ENCODE data around the gene F2RL2.

The F2RL2 gene

DNA sequence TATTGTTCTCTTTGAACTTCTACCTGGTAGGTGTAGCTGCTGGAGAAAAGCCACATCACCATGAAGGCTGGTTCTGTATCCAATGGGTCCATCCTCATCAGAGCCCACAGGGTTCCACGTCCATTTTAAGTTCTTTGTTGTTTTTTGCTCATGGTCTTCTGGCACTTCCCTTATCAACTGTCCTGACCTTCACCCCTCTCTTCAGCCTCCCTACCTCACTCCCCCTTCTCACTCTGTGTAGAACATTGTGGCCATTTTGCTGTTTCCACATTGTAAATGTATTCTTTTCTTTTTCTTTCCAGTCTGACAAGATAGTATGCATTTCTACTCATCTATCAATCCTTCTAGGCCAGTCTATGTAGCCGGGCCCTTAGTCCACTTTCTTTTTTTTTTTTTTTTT lies 44.3 kb upstream of the F2RL2 start:
- Histone ChIP-seq H4K20me1 (ENCODE audit: insufficient read depth, low read length) (no peaks in the 10 kb centered on the region), H3K36me3 (replicated peaks; ENCODE audit: insufficient read depth, low read length) (no peaks in the 10 kb centered on the region), H3F3A (ENCODE audit: insufficient read depth, low read length) (no peaks in the 10 kb centered on the region), H3K4me1 (ENCODE audit: low read length) (no peaks in the 10 kb centered on the region), H3K4me2 (ENCODE audit: low read depth, low read length) (no peak overlapping the region), H3K9me2 (replicated peaks; ENCODE audit: insufficient read depth, low read length) (no peaks in the 10 kb centered on the region), H3K27me3 (replicated peaks; ENCODE audit: insufficient read depth, low read length) (no peaks in the 10 kb centered on the region), H3K79me2 (ENCODE audit: low read length) (no peaks in the 10 kb centered on the region), H2AFZ (ENCODE audit: low read length) (no peak overlapping the region), H3K9me3 (replicated peaks; ENCODE audit: insufficient read depth, low read length) (no peaks in the 10 kb centered on the region), H3K9ac (ENCODE audit: low read length) (no peak overlapping the region), H3K27ac (ENCODE audit: low read length) (no peak overlapping the region), H3K4me3 (ENCODE audit: low read length) (no peak overlapping the region)
- TF ChIP-seq, protein P1, sequence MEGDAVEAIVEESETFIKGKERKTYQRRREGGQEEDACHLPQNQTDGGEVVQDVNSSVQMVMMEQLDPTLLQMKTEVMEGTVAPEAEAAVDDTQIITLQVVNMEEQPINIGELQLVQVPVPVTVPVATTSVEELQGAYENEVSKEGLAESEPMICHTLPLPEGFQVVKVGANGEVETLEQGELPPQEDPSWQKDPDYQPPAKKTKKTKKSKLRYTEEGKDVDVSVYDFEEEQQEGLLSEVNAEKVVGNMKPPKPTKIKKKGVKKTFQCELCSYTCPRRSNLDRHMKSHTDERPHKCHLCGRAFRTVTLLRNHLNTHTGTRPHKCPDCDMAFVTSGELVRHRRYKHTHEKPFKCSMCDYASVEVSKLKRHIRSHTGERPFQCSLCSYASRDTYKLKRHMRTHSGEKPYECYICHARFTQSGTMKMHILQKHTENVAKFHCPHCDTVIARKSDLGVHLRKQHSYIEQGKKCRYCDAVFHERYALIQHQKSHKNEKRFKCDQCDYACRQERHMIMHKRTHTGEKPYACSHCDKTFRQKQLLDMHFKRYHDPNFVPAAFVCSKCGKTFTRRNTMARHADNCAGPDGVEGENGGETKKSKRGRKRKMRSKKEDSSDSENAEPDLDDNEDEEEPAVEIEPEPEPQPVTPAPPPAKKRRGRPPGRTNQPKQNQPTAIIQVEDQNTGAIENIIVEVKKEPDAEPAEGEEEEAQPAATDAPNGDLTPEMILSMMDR (IDR thresholded peaks at IDR 0.05; ENCODE audit: low read length) = no peak
- TF ChIP-seq EZH2phosphoT487 (IDR thresholded peaks at IDR 0.05; ENCODE audit: low read length) (no peak), EZH2 (optimal IDR thresholded peaks at IDR 0.05; ENCODE audit: low read depth, low read length) (no peak)
- no peak for DNase-seq

DNA sequence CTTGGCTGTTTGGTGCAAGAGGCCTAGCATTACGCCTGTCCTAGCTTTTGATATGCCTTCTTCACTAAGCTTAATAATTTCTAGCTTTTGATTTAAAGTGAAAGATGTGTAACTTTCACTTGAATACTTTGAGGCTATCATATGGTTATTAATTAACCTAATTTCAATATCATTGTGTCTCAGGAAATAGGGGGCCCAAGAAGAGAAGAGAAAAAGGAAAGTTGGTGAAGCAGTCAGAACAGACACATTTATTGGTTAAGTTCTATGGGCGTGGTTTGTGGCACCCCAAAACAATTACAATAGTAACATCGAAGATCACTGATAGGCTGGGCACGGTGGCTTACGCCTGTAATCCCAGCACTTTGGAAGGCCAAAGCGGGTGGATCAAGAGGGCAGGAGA lies 40.9 kb upstream of the F2RL2 start:
- DNase-seq = no peak
- Histone ChIP-seq H3K9me3 (replicated peaks; ENCODE audit: insufficient read depth, low read length) (no peaks in the 10 kb centered on the region), H2AFZ (ENCODE audit: low read length) (no peak overlapping the region), H3K27ac (ENCODE audit: low read length) (no peak overlapping the region), H3K4me1 (ENCODE audit: low read length) (no peaks in the 10 kb centered on the region), H3K36me3 (replicated peaks; ENCODE audit: insufficient read depth, low read length) (no peaks in the 10 kb centered on the region; the same call in 1 of the 2 replicates), H4K20me1 (ENCODE audit: insufficient read depth, low read length) (no peaks in the 10 kb centered on the region), H3K4me2 (ENCODE audit: low read depth, low read length) (no peak overlapping the region), H3K27me3 (replicated peaks; ENCODE audit: insufficient read depth, low read length) (no peaks in the 10 kb centered on the region), H3K9me2 (replicated peaks; ENCODE audit: insufficient read depth, low read length) (no peaks in the 10 kb centered on the region), H3F3A (ENCODE audit: insufficient read depth, low read length) (no peaks in the 10 kb centered on the region), H3K79me2 (ENCODE audit: low read length) (no peaks in the 10 kb centered on the region), H3K9ac (ENCODE audit: low read length) (no peak overlapping the region), H3K4me3 (ENCODE audit: low read length) (no peak overlapping the region)
- TF ChIP-seq, protein P1 (IDR thresholded peaks at IDR 0.05; ENCODE audit: low read length) = no peak
- TF ChIP-seq EZH2 (optimal IDR thresholded peaks at IDR 0.05; ENCODE audit: low read depth, low read length) (no peak), EZH2phosphoT487 (IDR thresholded peaks at IDR 0.05; ENCODE audit: low read length) (no peak)

DNA sequence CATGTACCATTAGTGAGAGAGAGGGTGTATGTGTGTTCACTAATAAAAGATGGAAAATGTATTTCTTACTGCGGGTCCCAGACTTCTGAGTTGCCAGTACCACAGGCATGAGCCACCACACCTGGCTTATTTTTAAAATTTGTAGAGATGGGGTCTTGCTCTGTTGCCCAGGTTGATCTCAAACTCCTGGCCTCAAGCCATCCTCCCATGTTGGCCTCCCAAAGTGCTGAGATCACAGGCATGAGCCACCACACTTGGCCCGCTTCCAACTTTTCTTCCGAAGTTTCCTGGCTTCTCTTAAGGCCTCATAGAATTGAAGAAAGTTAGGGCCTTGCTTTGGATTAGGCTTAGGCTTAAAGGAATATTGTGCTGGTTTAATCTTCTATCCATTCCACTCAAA lies 40.4 kb upstream of the F2RL2 start:
- Histone ChIP-seq H3K27me3 (replicated peaks; ENCODE audit: insufficient read depth, low read length) (no peaks in the 10 kb centered on the region), H3K4me3 (ENCODE audit: low read length) (no peak overlapping the region), H2AFZ (ENCODE audit: low read length) (no peak overlapping the region), H3K9me3 (replicated peaks; ENCODE audit: insufficient read depth, low read length) (no peaks in the 10 kb centered on the region), H4K20me1 (ENCODE audit: insufficient read depth, low read length) (no peaks in the 10 kb centered on the region), H3K9ac (ENCODE audit: low read length) (no peak overlapping the region), H3K9me2 (replicated peaks; ENCODE audit: insufficient read depth, low read length) (no peaks in the 10 kb centered on the region), H3K79me2 (ENCODE audit: low read length) (no peaks in the 10 kb centered on the region), H3K36me3 (replicated peaks; ENCODE audit: insufficient read depth, low read length) (no peaks in the 10 kb centered on the region; the same call in 1 of the 2 replicates), H3K27ac (ENCODE audit: low read length) (no peak overlapping the region), H3K4me2 (ENCODE audit: low read depth, low read length) (no peak overlapping the region), H3K4me1 (ENCODE audit: low read length) (no peaks in the 10 kb centered on the region), H3F3A (ENCODE audit: insufficient read depth, low read length) (no peaks in the 10 kb centered on the region)
- no peak for DNase-seq
- TF ChIP-seq EZH2 (optimal IDR thresholded peaks at IDR 0.05; ENCODE audit: low read depth, low read length) = no peak
- TF ChIP-seq, protein P1 (IDR thresholded peaks at IDR 0.05; ENCODE audit: low read length) = no peak
- TF ChIP-seq EZH2phosphoT487 (IDR thresholded peaks at IDR 0.05; ENCODE audit: low read length) = no peak

All from MM.1S (cell line).